ENCODE results near the gene SPDYE4. TPM values are rescaled to one million over a fixed set of nuclear protein-coding genes. Genes with fewer than 3 reads are reported as not detected.

Gene SPDYE4
- total RNA-seq, 2 experiments from 2014 or later = not detected

GRCh38 chr17:8746501-8747236 is 11.7 kb downstream of the SPDYE4 start:
- Histone ChIP-seq H3K79me2 (ENCODE audit: insufficient read depth, low read depth, low read length) (no peaks in the 10 kb centered on the region), H3K9me2 (ENCODE audit: insufficient read depth, low read length) (no peaks in the 10 kb centered on the region), H4K20me1 (ENCODE audit: insufficient read depth, low read length) (no peaks in the 10 kb centered on the region), H3K36me3 (ENCODE audit: insufficient read depth, low read length) (no peaks in the 10 kb centered on the region), H3K27ac (ENCODE audit: low read depth, low read length, poor library complexity, severe bottlenecking) (no peak overlapping the region), H3K9me3 (ENCODE audit: low read length) (no peaks in the 10 kb centered on the region; the same call in 1 of the 2 replicates), H3K4me2 (ENCODE audit: low read length) (peak overlapping the region; percentile 92; the same call in 1 of the 2 replicates), H2AFZ (ENCODE audit: low read length) (peak overlapping the region; percentile 94; the same call in 1 of the 2 replicates), H3K4me3 (ENCODE audit: low read depth, low read length, poor library complexity, severe bottlenecking) (no peak overlapping the region), H3K4me1 (ENCODE audit: insufficient read depth, low read length, poor library complexity, severe bottlenecking) (no peaks in the 10 kb centered on the region)
- CTCF ChIA-PET (ENCODE audit: unreplicated experiment) = interaction anchor here (0.6 kb wide), 1 partner anchor 50 kb away, joined by 3 read pairs; no protein-coding TSS in a partner anchor
- POLR2A ChIA-PET = no interaction called here
- BruUV-seq (replicated peaks) = no TSS peak
- intact Hi-C loops (cut with micrococcal nuclease; ENCODE audit: unreplicated experiment) = loop anchor here (1.0 to 10.0 kb wide), 3 partner anchors 148 to 362 kb away; partner anchors contain the start of gene RPL26
- TF ChIP-seq CTCF (conservative IDR thresholded peaks at IDR 0.05; ENCODE audit: low read length) (no peak), EZH2phosphoT487 (IDR thresholded peaks at IDR 0.05; ENCODE audit: borderline replicate concordance, low read depth, low read length) (no peak)
- DNase-seq (ENCODE audit: low spot score) = no peak

GRCh38 chr17:8745586-8746500 is 12.5 kb downstream of the SPDYE4 start:
- no peaks in the 10 kb centered on the region for H4K20me1 ChIP-seq (ENCODE audit: insufficient read depth, low read length)
- no TSS peak for BruUV-seq (replicated peaks)
- H3K9me2 ChIP-seq (ENCODE audit: insufficient read depth, low read length) = no peaks in the 10 kb centered on the region
- no peaks in the 10 kb centered on the region for H3K79me2 ChIP-seq (ENCODE audit: insufficient read depth, low read depth, low read length)
- no peaks in the 10 kb centered on the region for H3K4me1 ChIP-seq (ENCODE audit: insufficient read depth, low read length, poor library complexity, severe bottlenecking)
- peak overlapping the region; percentile 94 for H2AFZ ChIP-seq (ENCODE audit: low read length)
- peak; percentile 57 for DNase-seq (ENCODE audit: low spot score)
- no peaks in the 10 kb centered on the region; the same call in 1 of the 2 replicates for H3K9me3 ChIP-seq (ENCODE audit: low read length)
- H3K4me3 ChIP-seq (ENCODE audit: low read depth, low read length, poor library complexity, severe bottlenecking) = peak overlapping the region; percentile 73
- no peak overlapping the region for H3K27ac ChIP-seq (ENCODE audit: low read depth, low read length, poor library complexity, severe bottlenecking)
- ChIA-PET POLR2A (interaction anchor here (0.6 kb wide), 1 partner anchor 112 kb away, joined by 4 read pairs; no protein-coding TSS in a partner anchor), CTCF (ENCODE audit: unreplicated experiment) (interaction anchor here (0.6 kb wide), 1 partner anchor 50 kb away, joined by 3 read pairs; no protein-coding TSS in a partner anchor)
- H3K36me3 ChIP-seq (ENCODE audit: insufficient read depth, low read length) = no peaks in the 10 kb centered on the region
- intact Hi-C loops (cut with micrococcal nuclease; ENCODE audit: unreplicated experiment) = loop anchor here (1.0 to 10.0 kb wide), 3 partner anchors 149 to 361 kb away; partner anchors contain the start of gene RPL26
- peak overlapping the region; percentile 92 for H3K4me2 ChIP-seq (ENCODE audit: low read length)
- TF ChIP-seq EZH2phosphoT487 (IDR thresholded peaks at IDR 0.05; ENCODE audit: borderline replicate concordance, low read depth, low read length) = no peak
- TF ChIP-seq CTCF (conservative IDR thresholded peaks at IDR 0.05; ENCODE audit: low read length) = peak; percentile 84

Data from OCI-LY7 (cell line).